Endothelial cell of umbilical vein (primary cell): ENCODE results near the gene EVI5. TPM values are rescaled to one million over a fixed set of nuclear protein-coding genes. Genes with fewer than 3 reads are reported as not detected.
A peak's percentile ranks its signal among the peaks of the same experiment; 100 is the strongest.

Experiments used
- BruUV-seq: library from RNA; stranded (reverse); fragments of 400-500 nt; replicated peaks from 2 replicates; lab custom pipeline; 2021; lab: Mats Ljungman, UMichigan
- CTCF ChIA-PET: fragments of 300-600, 350-600 bp; sonication (Branson Sonifier 250); formaldehyde crosslinking; loops from one replicate; lab custom pipeline; 2021; ENCODE audit warnings: antibody characterized with exemption, inconsistent platforms; lab: Charles Lee
- POLR2A ChIA-PET: fragments of 300-600, 350-600 bp; sonication (Branson Sonifier 250); formaldehyde crosslinking; loops from one replicate; lab custom pipeline; 2021; ENCODE audit warnings: antibody characterized with exemption, inconsistent platforms; lab: Charles Lee
- DNase-seq: peaks from one replicate; pipeline ENCODE4 v3.0.0-alpha.2; 2011; ENCODE audit warnings: low read depth, low spot score
- FAIRE-seq: peaks from 2 replicates; lab custom pipeline; 2011; peaks lifted over from hg19 to GRCh38; lab: Jason Lieb, UNC
- H2AFZ ChIP-seq: 2 replicates; pipeline ENCODE4 v1.6.0; 2012; ENCODE audit warnings: low read depth, low read length, control low read depth, inconsistent platforms
- H3K27ac ChIP-seq: 2 replicates; pipeline ENCODE4 v1.5.1; 2011; ENCODE audit warnings: low read depth, mild to moderate bottlenecking, control low read depth, low read length, moderate library complexity; ENCODE audit not compliant: insufficient read depth
- H3K27me3 ChIP-seq, 2 experiments: 2 replicates each; pipeline versions ENCODE4 v1.6.0 to v1.6.1; 2011; ENCODE audit warnings: low read length in 2 of 2, mixed read lengths in 1 of 2; ENCODE audit not compliant: control insufficient read depth in 2 of 2, insufficient read depth in 2 of 2
- H3K36me3 ChIP-seq, 2 experiments: 2 replicates in 1 of 2; 3 replicates in 1 of 2; pipeline ENCODE4 v1.5.1; 2011; ENCODE audit warnings: low read length in 2 of 2, mild to moderate bottlenecking in 1 of 2, moderate library complexity in 1 of 2; ENCODE audit not compliant: control insufficient read depth in 2 of 2, insufficient read depth in 2 of 2; ENCODE audit errors: extremely low read depth in 1 of 2
- H3K4me1 ChIP-seq: 3 replicates; pipeline ENCODE4 v1.5.1; 2011; ENCODE audit warnings: mild to moderate bottlenecking, low read length; ENCODE audit not compliant: control insufficient read depth, insufficient read depth; ENCODE audit errors: extremely low read depth
- H3K4me2 ChIP-seq: 2 replicates; pipeline ENCODE4 v1.6.1; 2011; ENCODE audit warnings: low read length, control low read depth, mixed read lengths; ENCODE audit not compliant: insufficient read depth
- H3K4me3 ChIP-seq, 3 experiments: fragments of 200-600 bp in 1 of 3; sonication (generic), shearing (Covaris generic) in 1 of 3; replicated peaks in 1 of 3; 2 replicates each; pipeline ENCODE4 v1.5.1; 2011 to 2016; ENCODE audit warnings: control low read depth in 3 of 3, low read length in 3 of 3, mild to moderate bottlenecking in 2 of 3, inconsistent platforms in 1 of 3, low read depth in 1 of 3, moderate library complexity in 1 of 3; ENCODE audit not compliant: insufficient read depth in 1 of 3
- H3K79me2 ChIP-seq: 2 replicates; pipeline ENCODE4 v1.6.0; 2012; ENCODE audit warnings: low read length, inconsistent platforms; ENCODE audit not compliant: control insufficient read depth, insufficient read depth
- H3K9ac ChIP-seq: replicated peaks from 2 replicates; pipeline ENCODE3; 2011; ENCODE audit warnings: low read length, control low read depth; ENCODE audit not compliant: insufficient read depth; ENCODE audit errors: extremely low read depth
- H3K9me1 ChIP-seq: replicated peaks from 3 replicates; pipeline ENCODE4 v1.6.0; 2011; ENCODE audit warnings: mild to moderate bottlenecking, low read length; ENCODE audit not compliant: control insufficient read depth, insufficient read depth; ENCODE audit errors: extremely low read depth
- H3K9me3 ChIP-seq: replicated peaks from 2 replicates; pipeline ENCODE4 v1.5.1; 2012; ENCODE audit warnings: low read length, inconsistent platforms; ENCODE audit not compliant: control insufficient read depth, insufficient read depth
- H4K20me1 ChIP-seq: replicated peaks from 2 replicates; pipeline ENCODE3; 2011; ENCODE audit warnings: mild to moderate bottlenecking, low read length; ENCODE audit not compliant: control insufficient read depth, insufficient read depth; ENCODE audit errors: extremely low read depth
- CTCF ChIP-seq, 2 donors: IDR thresholded peaks; 1 replicate in 1 of 2; 2 replicates in 1 of 2; pipeline ENCODE4 v1.5.1; 2011; ENCODE audit warnings: low read length in 2 of 2, mild to moderate bottlenecking in 2 of 2, moderate library complexity in 2 of 2, control low read depth in 1 of 2, inconsistent platforms in 1 of 2, low read depth in 1 of 2; ENCODE audit not compliant: insufficient read depth in 1 of 2; ENCODE audit errors: extremely low read depth in 1 of 2
- EZH2 ChIP-seq: IDR thresholded peaks from 2 replicates; pipeline ENCODE4 v1.6.1; 2012; ENCODE audit warnings: borderline replicate concordance, low read depth, mild to moderate bottlenecking, moderate library complexity, low read length, inconsistent platforms; ENCODE audit not compliant: severe bottlenecking
- FOS ChIP-seq: IDR thresholded peaks from 2 replicates; pipeline ENCODE4 v1.6.1; 2011; ENCODE audit warnings: mild to moderate bottlenecking, low read length, moderate library complexity, borderline replicate concordance; ENCODE audit not compliant: insufficient read depth
- GATA2 ChIP-seq: IDR thresholded peaks from 2 replicates; pipeline ENCODE4 v1.7.0; 2011; ENCODE audit warnings: low read depth, mild to moderate bottlenecking, moderate library complexity, mixed read lengths, low read length; ENCODE audit not compliant: insufficient read length, insufficient read depth
- JUN ChIP-seq: IDR thresholded peaks from 2 replicates; pipeline ENCODE4 v1.6.1; 2011; ENCODE audit warnings: borderline replicate concordance, low read depth; ENCODE audit not compliant: insufficient read length, insufficient read depth
- MAX ChIP-seq: IDR thresholded peaks from 2 replicates; pipeline ENCODE4 v1.6.1; 2011; ENCODE audit not compliant: insufficient read depth, insufficient read length
- MYC ChIP-seq: IDR thresholded peaks from one replicate; pipeline ENCODE4 v1.6.1; 2011; ENCODE audit warnings: mild to moderate bottlenecking, low read depth, low read length
- POLR2A ChIP-seq: IDR thresholded peaks from 2 replicates; pipeline ENCODE4 v1.6.1; 2012; ENCODE audit warnings: low read depth, mild to moderate bottlenecking, control low read depth, low read length
- POLR2AphosphoS5 ChIP-seq: IDR thresholded peaks from 2 replicates; pipeline ENCODE4 v1.6.1; 2012; ENCODE audit warnings: low read depth, mild to moderate bottlenecking, control low read depth, low read length, moderate library complexity; ENCODE audit not compliant: insufficient read depth
- dilution Hi-C: fragments of 300-500 bp; cut with MboI; formaldehyde crosslinking; loops from one replicate; pipeline ENCODE4 v1.15.0; 2019; ENCODE audit warnings: low sequenced_read_pairs; ENCODE audit not compliant: extremely low pct_ligation_motif_present
- intact Hi-C: fragments of 100-400 bp; cut with micrococcal nuclease; formaldehyde crosslinking; loops from one replicate; pipeline ENCODE4 v1.10.0; 2022
- polyA plus RNA-seq, 4 experiments: library from polyadenylated mRNA; depleted of rRNA in 3 of 4; stranded (reverse) in 3 of 4; unstranded in 1 of 4; fragments of >200 nt; gene quantifications; 2 replicates each; pipeline versions ENCODE4 v1.2.1 to v1.2.3, GENCODE V29; 2011 to 2012; ENCODE audit warnings: missing spikeins in 1 of 4
- total RNA-seq: library from RNA; stranded (reverse); gene quantifications from 2 replicates; pipeline ENCODE4 v1.2.3, GENCODE V29; 2021

The EVI5 gene
- total and polyA plus RNA-seq, 2 donors (not counting 3 experiments of a cell fraction or from before 2014, with no cell fraction given) = 5.0 to 26.2 TPM

- ChIA-PET POLR2A (no interaction called here), CTCF (interaction anchor here (1.3 kb wide), 2 partner anchors 13 to 30 kb away, joined by 3 read pairs; no protein-coding TSS in a partner anchor)
- peak overlapping the region; percentile 76 for H3K4me2 ChIP-seq
- H3K36me3 ChIP-seq = no peaks in the 10 kb centered on the region
- H3K27ac ChIP-seq = peak overlapping the region; percentile 48
- DNase-seq = peak; percentile 73
- H3K4me1 ChIP-seq = peaks cover 17% of the 10 kb centered on the region
- H3K9me3 ChIP-seq = no peaks in the 10 kb centered on the region
- no peaks in the 10 kb centered on the region for H3K27me3 ChIP-seq
- no peak for TF ChIP-seq POLR2AphosphoS5
- TF ChIP-seq POLR2A = no peak
- peak; percentile 81 for TF ChIP-seq FOS
- TF ChIP-seq MYC = no peak
- TF ChIP-seq MAX = no peak
- no peak for TF ChIP-seq EZH2
- peak; percentile 40 for TF ChIP-seq GATA2
- TF ChIP-seq JUN = peak; percentile 56
- no peak for TF ChIP-seq CTCF (IDR thresholded peaks at IDR 0.05; ENCODE audit: extremely low read depth in 1 of 2, insufficient read depth in 1 of 2, low read depth in 1 of 2, low read length in 2 of 2)
- H4K20me1 ChIP-seq = no peaks in the 10 kb centered on the region
- dilution Hi-C loops = no loop called here
- no TSS peak for BruUV-seq
- H3K79me2 ChIP-seq = no peaks in the 10 kb centered on the region
- no peak overlapping the region for H3K4me3 ChIP-seq
- peak; percentile 91 for FAIRE-seq
- H3K9ac ChIP-seq = no peak overlapping the region
- no peaks in the 10 kb centered on the region for H3K9me1 ChIP-seq
- no peak overlapping the region for H2AFZ ChIP-seq
- intact Hi-C loops = no loop called here
Measured at GRCh38 chr1:92583821-92584760, 200.8 kb downstream of the EVI5 start.
